Measurements from ENCODE around the gene DLGAP1.

DLGAP1 gene

GRCh38 chr18:3691705-3692104, 763.4 kb downstream of the DLGAP1 start:
- Histone ChIP-seq H3K27ac (ENCODE audit: low read length) (no peak overlapping the region), H3K36me3 (ENCODE audit: control insufficient read depth in 1 of 2, insufficient read depth in 2 of 2, low read length in 2 of 2) (no peaks in the 10 kb centered on the region), H3K9me3 (ENCODE audit: control insufficient read depth in 1 of 2, low read length in 2 of 2) (no peaks in the 10 kb centered on the region), H3K4me1 (ENCODE audit: control insufficient read depth in 1 of 2, insufficient read depth in 2 of 2, low read length in 2 of 2) (no peaks in the 10 kb centered on the region), H3K4me3 (ENCODE audit: low read depth in 1 of 2, low read length in 2 of 2) (no peak overlapping the region), H3K27me3 (ENCODE audit: low read depth, low read length) (no peaks in the 10 kb centered on the region)

DNA sequence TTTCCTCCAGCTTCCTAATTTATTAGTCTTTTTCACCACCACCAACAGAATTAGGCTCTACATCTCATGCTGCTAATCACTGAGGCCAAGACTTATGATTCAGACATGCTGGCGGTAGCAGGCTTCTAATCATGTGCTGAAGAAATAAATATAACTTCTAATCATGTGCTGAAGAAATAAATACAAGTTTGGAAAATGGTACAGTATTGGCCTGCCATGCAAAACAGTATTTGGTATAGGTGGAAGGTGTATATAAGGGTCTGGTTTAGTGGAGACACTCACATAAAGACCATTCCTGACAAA, 764.4 kb downstream of the DLGAP1 start:
- no peaks in the 10 kb centered on the region for H3K9me3 ChIP-seq (ENCODE audit: control insufficient read depth in 1 of 2, low read length in 2 of 2)
- H3K36me3 ChIP-seq (ENCODE audit: control insufficient read depth in 1 of 2, insufficient read depth in 2 of 2, low read length in 2 of 2), result no peaks in the 10 kb centered on the region
- H3K27me3 ChIP-seq (ENCODE audit: low read depth, low read length), result no peaks in the 10 kb centered on the region
- no peak overlapping the region for H3K27ac ChIP-seq (ENCODE audit: low read length)
- no peaks in the 10 kb centered on the region for H3K4me1 ChIP-seq (ENCODE audit: control insufficient read depth in 1 of 2, insufficient read depth in 2 of 2, low read length in 2 of 2)
- no peak overlapping the region for H3K4me3 ChIP-seq (ENCODE audit: low read depth in 1 of 2, low read length in 2 of 2)

DNA sequence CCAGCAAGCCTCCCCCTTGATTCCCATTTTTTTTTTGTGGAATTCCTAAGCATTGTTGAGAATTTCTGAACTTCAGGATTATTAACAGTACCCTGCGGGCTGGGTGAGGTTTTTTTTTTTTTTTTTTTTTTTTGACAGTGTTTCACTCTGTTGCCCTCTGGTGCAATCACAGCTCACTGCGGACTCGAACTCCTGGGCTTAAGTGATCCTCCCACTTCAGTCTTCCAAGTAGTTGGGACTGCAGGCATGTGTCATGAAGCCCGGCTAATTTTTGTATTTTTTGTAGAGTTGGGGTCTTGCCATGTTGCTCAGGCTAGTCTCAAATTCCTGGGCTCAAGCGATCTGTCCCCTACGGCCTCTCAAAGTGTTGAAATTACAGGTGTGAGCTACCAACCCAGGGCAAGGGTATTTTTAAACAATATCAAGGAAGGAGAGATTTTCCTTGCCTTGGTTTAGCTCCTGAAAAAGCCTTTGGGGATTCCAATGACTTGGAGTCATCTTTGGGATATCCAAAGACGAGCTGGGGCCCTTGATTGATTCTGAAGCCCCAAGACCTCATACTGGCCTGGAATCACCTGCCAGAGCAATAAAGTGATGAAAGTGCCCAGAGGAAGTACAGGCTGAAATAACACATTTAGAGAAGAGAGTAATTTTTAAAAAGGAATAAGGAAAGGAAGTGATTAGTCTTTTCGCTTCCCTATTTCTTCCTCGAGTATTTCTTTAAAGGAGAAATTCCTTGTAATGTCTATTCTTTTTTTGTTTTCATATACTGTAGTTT, 764.9 kb downstream of the DLGAP1 start:
- H3K27me3 ChIP-seq (ENCODE audit: low read depth, low read length), result no peaks in the 10 kb centered on the region
- no peak overlapping the region for H3K27ac ChIP-seq (ENCODE audit: low read length)
- no peak overlapping the region for H3K4me3 ChIP-seq (ENCODE audit: low read depth in 1 of 2, low read length in 2 of 2)
- H3K4me1 ChIP-seq (ENCODE audit: control insufficient read depth in 1 of 2, insufficient read depth in 2 of 2, low read length in 2 of 2), result no peaks in the 10 kb centered on the region
- no peaks in the 10 kb centered on the region for H3K36me3 ChIP-seq (ENCODE audit: control insufficient read depth in 1 of 2, insufficient read depth in 2 of 2, low read length in 2 of 2)
- H3K9me3 ChIP-seq (ENCODE audit: control insufficient read depth in 1 of 2, low read length in 2 of 2), result no peaks in the 10 kb centered on the region

GRCh38 chr18:3689091-3689490, 766.0 kb downstream of the DLGAP1 start:
- no peak overlapping the region for H3K4me3 ChIP-seq (ENCODE audit: low read depth in 1 of 2, low read length in 2 of 2)
- no peaks in the 10 kb centered on the region for H3K4me1 ChIP-seq (ENCODE audit: control insufficient read depth in 1 of 2, insufficient read depth in 2 of 2, low read length in 2 of 2)
- H3K27me3 ChIP-seq (ENCODE audit: low read depth, low read length), result no peaks in the 10 kb centered on the region
- no peaks in the 10 kb centered on the region for H3K36me3 ChIP-seq (ENCODE audit: control insufficient read depth in 1 of 2, insufficient read depth in 2 of 2, low read length in 2 of 2)
- no peaks in the 10 kb centered on the region for H3K9me3 ChIP-seq (ENCODE audit: control insufficient read depth in 1 of 2, low read length in 2 of 2)
- no peak overlapping the region for H3K27ac ChIP-seq (ENCODE audit: low read length)

- Histone ChIP-seq H3K4me1 (ENCODE audit: control insufficient read depth in 1 of 2, insufficient read depth in 2 of 2, low read length in 2 of 2) (no peaks in the 10 kb centered on the region), H3K9me3 (ENCODE audit: control insufficient read depth in 1 of 2, low read length in 2 of 2) (no peaks in the 10 kb centered on the region), H3K4me3 (ENCODE audit: low read depth in 1 of 2, low read length in 2 of 2) (no peak overlapping the region), H3K27me3 (ENCODE audit: low read depth, low read length) (no peaks in the 10 kb centered on the region), H3K36me3 (ENCODE audit: control insufficient read depth in 1 of 2, insufficient read depth in 2 of 2, low read length in 2 of 2) (no peaks in the 10 kb centered on the region), H3K27ac (ENCODE audit: low read length) (no peak overlapping the region)
Observed at GRCh38 chr18:3688690-3689089, 766.4 kb downstream of the DLGAP1 start.

GRCh38 chr18:3683483-3683882, 771.6 kb downstream of the DLGAP1 start:
- no peaks in the 10 kb centered on the region for H3K9me3 ChIP-seq (ENCODE audit: control insufficient read depth in 1 of 2, low read length in 2 of 2)
- no peak overlapping the region for H3K4me3 ChIP-seq (ENCODE audit: low read depth in 1 of 2, low read length in 2 of 2)
- H3K27ac ChIP-seq (ENCODE audit: low read length), result no peak overlapping the region
- no peaks in the 10 kb centered on the region for H3K36me3 ChIP-seq (ENCODE audit: control insufficient read depth in 1 of 2, insufficient read depth in 2 of 2, low read length in 2 of 2)
- no peaks in the 10 kb centered on the region for H3K4me1 ChIP-seq (ENCODE audit: control insufficient read depth in 1 of 2, insufficient read depth in 2 of 2, low read length in 2 of 2)
- no peaks in the 10 kb centered on the region for H3K27me3 ChIP-seq (ENCODE audit: low read depth, low read length)

- no peaks in the 10 kb centered on the region for H3K9me3 ChIP-seq (ENCODE audit: control insufficient read depth in 1 of 2, low read length in 2 of 2)
- H3K36me3 ChIP-seq (ENCODE audit: control insufficient read depth in 1 of 2, insufficient read depth in 2 of 2, low read length in 2 of 2), result no peaks in the 10 kb centered on the region
- no peak overlapping the region for H3K4me3 ChIP-seq (ENCODE audit: low read depth in 1 of 2, low read length in 2 of 2)
- H3K4me1 ChIP-seq (ENCODE audit: control insufficient read depth in 1 of 2, insufficient read depth in 2 of 2, low read length in 2 of 2), result no peaks in the 10 kb centered on the region
- no peak overlapping the region for H3K27ac ChIP-seq (ENCODE audit: low read length)
- H3K27me3 ChIP-seq (ENCODE audit: low read depth, low read length), result no peaks in the 10 kb centered on the region
Observed at GRCh38 chr18:3682061-3682460, 773.0 kb downstream of the DLGAP1 start.

GRCh38 chr18:3679241-3679640, 775.9 kb downstream of the DLGAP1 start:
- no peaks in the 10 kb centered on the region for H3K4me1 ChIP-seq (ENCODE audit: control insufficient read depth in 1 of 2, insufficient read depth in 2 of 2, low read length in 2 of 2)
- no peak overlapping the region for H3K27ac ChIP-seq (ENCODE audit: low read length)
- H3K9me3 ChIP-seq (ENCODE audit: control insufficient read depth in 1 of 2, low read length in 2 of 2), result no peaks in the 10 kb centered on the region
- no peak overlapping the region for H3K4me3 ChIP-seq (ENCODE audit: low read depth in 1 of 2, low read length in 2 of 2)
- no peaks in the 10 kb centered on the region for H3K27me3 ChIP-seq (ENCODE audit: low read depth, low read length)
- no peaks in the 10 kb centered on the region for H3K36me3 ChIP-seq (ENCODE audit: control insufficient read depth in 1 of 2, insufficient read depth in 2 of 2, low read length in 2 of 2)

GRCh38 chr18:3675994-3676393, 779.1 kb downstream of the DLGAP1 start:
- Histone ChIP-seq H3K27ac (ENCODE audit: low read length) (no peak overlapping the region), H3K4me1 (ENCODE audit: control insufficient read depth in 1 of 2, insufficient read depth in 2 of 2, low read length in 2 of 2) (no peaks in the 10 kb centered on the region), H3K27me3 (ENCODE audit: low read depth, low read length) (no peaks in the 10 kb centered on the region), H3K9me3 (ENCODE audit: control insufficient read depth in 1 of 2, low read length in 2 of 2) (no peaks in the 10 kb centered on the region), H3K4me3 (ENCODE audit: low read depth in 1 of 2, low read length in 2 of 2) (no peak overlapping the region), H3K36me3 (ENCODE audit: control insufficient read depth in 1 of 2, insufficient read depth in 2 of 2, low read length in 2 of 2) (no peaks in the 10 kb centered on the region)

- Histone ChIP-seq H3K4me1 (ENCODE audit: control insufficient read depth in 1 of 2, insufficient read depth in 2 of 2, low read length in 2 of 2) (no peaks in the 10 kb centered on the region), H3K27me3 (ENCODE audit: low read depth, low read length) (no peaks in the 10 kb centered on the region), H3K4me3 (ENCODE audit: low read depth in 1 of 2, low read length in 2 of 2) (no peak overlapping the region), H3K36me3 (ENCODE audit: control insufficient read depth in 1 of 2, insufficient read depth in 2 of 2, low read length in 2 of 2) (no peaks in the 10 kb centered on the region), H3K27ac (ENCODE audit: low read length) (no peak overlapping the region), H3K9me3 (ENCODE audit: control insufficient read depth in 1 of 2, low read length in 2 of 2) (no peaks in the 10 kb centered on the region)
Observed at GRCh38 chr18:3675446-3675845, 779.7 kb downstream of the DLGAP1 start.

DNA sequence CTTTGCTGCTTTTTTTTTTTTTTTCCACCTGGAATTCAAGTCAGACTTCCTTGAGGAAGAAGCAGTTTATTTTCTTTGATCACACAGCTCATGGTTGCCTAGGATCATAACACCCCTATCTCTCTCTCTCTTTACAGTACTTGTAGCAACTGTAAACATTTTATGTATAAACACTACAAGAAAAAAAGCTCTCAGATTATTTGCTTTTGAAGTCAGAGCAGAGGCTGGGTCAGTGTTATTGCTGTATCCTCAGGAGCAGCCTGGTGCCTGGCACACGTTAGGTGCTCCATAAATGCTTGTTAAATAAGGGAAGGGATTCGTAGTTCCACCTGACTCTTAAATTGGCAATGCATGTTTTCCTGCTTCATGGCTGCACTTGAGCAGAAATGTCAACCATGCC, 783.9 kb downstream of the DLGAP1 start:
- no peak overlapping the region for H3K4me3 ChIP-seq (ENCODE audit: low read depth in 1 of 2, low read length in 2 of 2)
- no peaks in the 10 kb centered on the region for H3K9me3 ChIP-seq (ENCODE audit: control insufficient read depth in 1 of 2, low read length in 2 of 2)
- no peak overlapping the region for H3K27ac ChIP-seq (ENCODE audit: low read length)
- H3K27me3 ChIP-seq (ENCODE audit: low read depth, low read length), result no peaks in the 10 kb centered on the region
- H3K36me3 ChIP-seq (ENCODE audit: control insufficient read depth in 1 of 2, insufficient read depth in 2 of 2, low read length in 2 of 2), result no peaks in the 10 kb centered on the region
- peaks cover 0 to 2% of the 10 kb centered on the region in 2 donors for H3K4me1 ChIP-seq (ENCODE audit: control insufficient read depth in 1 of 2, insufficient read depth in 2 of 2, low read length in 2 of 2)

GRCh38 chr18:3669376-3669775, 785.7 kb downstream of the DLGAP1 start:
- Histone ChIP-seq H3K9me3 (ENCODE audit: control insufficient read depth in 1 of 2, low read length in 2 of 2) (no peaks in the 10 kb centered on the region), H3K4me1 (ENCODE audit: control insufficient read depth in 1 of 2, insufficient read depth in 2 of 2, low read length in 2 of 2) (peaks cover 0 to 13% of the 10 kb centered on the region in 2 donors), H3K36me3 (ENCODE audit: control insufficient read depth in 1 of 2, insufficient read depth in 2 of 2, low read length in 2 of 2) (no peaks in the 10 kb centered on the region), H3K27ac (ENCODE audit: low read length) (no peak overlapping the region), H3K4me3 (ENCODE audit: low read depth in 1 of 2, low read length in 2 of 2) (no peak overlapping the region), H3K27me3 (ENCODE audit: low read depth, low read length) (no peaks in the 10 kb centered on the region)

All from muscle layer of duodenum (tissue), 2 donors.